Measurements from ENCODE around the gene EMC6.

Gene EMC6

GRCh38 chr17:3669548-3669947, 936 bp downstream of the EMC6 start:
- no peak for DNase-seq (ENCODE audit: low read depth)
- TF ChIP-seq, protein P1, sequence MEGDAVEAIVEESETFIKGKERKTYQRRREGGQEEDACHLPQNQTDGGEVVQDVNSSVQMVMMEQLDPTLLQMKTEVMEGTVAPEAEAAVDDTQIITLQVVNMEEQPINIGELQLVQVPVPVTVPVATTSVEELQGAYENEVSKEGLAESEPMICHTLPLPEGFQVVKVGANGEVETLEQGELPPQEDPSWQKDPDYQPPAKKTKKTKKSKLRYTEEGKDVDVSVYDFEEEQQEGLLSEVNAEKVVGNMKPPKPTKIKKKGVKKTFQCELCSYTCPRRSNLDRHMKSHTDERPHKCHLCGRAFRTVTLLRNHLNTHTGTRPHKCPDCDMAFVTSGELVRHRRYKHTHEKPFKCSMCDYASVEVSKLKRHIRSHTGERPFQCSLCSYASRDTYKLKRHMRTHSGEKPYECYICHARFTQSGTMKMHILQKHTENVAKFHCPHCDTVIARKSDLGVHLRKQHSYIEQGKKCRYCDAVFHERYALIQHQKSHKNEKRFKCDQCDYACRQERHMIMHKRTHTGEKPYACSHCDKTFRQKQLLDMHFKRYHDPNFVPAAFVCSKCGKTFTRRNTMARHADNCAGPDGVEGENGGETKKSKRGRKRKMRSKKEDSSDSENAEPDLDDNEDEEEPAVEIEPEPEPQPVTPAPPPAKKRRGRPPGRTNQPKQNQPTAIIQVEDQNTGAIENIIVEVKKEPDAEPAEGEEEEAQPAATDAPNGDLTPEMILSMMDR (IDR thresholded peaks at IDR 0.05; ENCODE audit: low read depth, low read length, missing control alignments): no peak
- peak overlapping the region; percentile 89 for H3K4me3 ChIP-seq (ENCODE audit: low read depth, low read length)

DNA sequence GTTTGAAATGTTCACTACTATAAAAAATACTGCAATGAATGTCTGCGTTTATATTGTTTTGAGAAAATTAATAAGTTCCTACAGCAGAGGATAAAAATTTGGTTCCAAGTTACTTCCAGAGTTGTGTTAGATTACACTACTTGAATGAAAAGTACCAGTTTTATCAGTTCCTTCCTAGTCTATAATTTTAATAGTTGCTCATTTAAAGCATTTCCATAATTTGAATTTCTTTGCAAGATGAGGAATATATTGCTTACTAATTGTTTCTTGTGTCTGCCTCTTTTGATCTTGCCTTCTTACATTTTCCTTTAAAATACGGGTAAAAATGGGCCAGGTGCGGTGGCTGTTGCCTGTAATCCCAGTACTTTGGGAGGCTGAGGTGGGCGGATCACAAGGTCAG, 4.0 kb downstream of the EMC6 start:
- H3K4me3 ChIP-seq (ENCODE audit: low read depth, low read length): no peak overlapping the region
- DNase-seq (ENCODE audit: low read depth): no peak
- TF ChIP-seq, protein P1 (IDR thresholded peaks at IDR 0.05; ENCODE audit: low read depth, low read length, missing control alignments): no peak

DNA sequence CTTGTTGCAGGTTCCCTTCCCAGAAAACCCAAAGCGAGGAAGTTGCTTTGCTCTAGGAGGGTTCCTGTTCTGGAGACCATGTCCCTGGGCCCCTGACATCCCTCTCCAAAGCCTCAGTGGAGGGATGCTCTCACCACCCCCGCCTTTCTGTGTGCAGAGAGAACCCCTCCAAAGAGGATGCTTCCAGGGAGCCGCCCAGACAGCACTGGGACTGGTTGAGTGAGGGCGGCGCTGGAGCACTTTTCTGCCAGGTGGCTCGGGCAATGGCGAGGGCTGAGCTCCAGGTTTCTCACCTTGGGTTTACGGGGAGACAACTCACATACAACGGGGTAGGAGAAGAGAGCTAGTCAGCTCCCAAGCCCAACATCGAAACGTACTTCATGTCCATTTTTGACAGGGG, 7.3 kb downstream of the EMC6 start:
- no peak for DNase-seq (ENCODE audit: low read depth)
- TF ChIP-seq, protein P1 (IDR thresholded peaks at IDR 0.05; ENCODE audit: low read depth, low read length, missing control alignments): no peak

GRCh38 chr17:3678095-3678820, 9.6 kb downstream of the EMC6 start:
- TF ChIP-seq, protein P1 (IDR thresholded peaks at IDR 0.05; ENCODE audit: low read depth, low read length, missing control alignments): no peak

More for the DNA sequence above, 7.3 kb downstream of the EMC6 start:
- no peak overlapping the region for H3K4me3 ChIP-seq (ENCODE audit: low read depth, low read length)

DNA sequence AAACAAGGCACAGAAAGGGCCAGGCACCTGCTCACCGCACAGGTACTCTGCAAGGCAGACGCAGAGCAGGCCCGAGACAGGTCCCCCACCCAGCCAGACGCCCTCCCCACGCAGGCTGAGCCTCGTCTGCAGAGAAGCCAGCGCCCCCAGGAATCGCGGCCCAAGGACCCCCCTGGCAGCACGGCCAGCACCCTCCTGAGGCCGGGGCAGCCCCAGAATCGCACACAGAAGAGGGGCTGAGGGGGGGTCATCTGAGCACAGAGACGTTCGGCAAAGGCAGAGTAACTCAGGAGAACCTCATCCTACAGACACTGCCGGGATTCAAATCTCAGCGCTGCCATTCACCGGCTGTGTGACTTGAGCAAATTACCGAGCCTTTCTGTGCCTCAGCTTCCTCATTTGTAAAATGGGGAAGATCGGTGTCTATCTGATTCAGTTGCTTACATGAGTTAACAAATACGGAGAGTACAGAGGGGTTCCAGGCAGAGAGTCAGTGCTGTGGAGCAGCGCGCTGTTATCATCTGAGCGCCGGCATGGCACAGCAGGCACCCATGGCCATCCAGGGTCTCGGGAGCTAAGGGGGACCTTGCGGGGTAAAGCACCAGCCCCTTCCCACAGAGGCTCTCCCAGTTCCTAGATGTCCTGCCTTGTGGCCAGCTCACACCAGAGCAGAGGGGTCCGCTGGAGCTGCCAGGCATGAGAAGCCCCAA, 10.4 kb downstream of the EMC6 start:
- TF ChIP-seq, protein P1 (IDR thresholded peaks at IDR 0.05; ENCODE audit: low read depth, low read length, missing control alignments): no peak
- H3K4me3 ChIP-seq (ENCODE audit: low read depth, low read length): no peak overlapping the region
- no peak for DNase-seq (ENCODE audit: low read depth)

More at GRCh38 chr17:3678095-3678820, 9.6 kb downstream of the EMC6 start:
- no peak overlapping the region for H3K4me3 ChIP-seq (ENCODE audit: low read depth, low read length)
- no peak for DNase-seq (ENCODE audit: low read depth)

DNA sequence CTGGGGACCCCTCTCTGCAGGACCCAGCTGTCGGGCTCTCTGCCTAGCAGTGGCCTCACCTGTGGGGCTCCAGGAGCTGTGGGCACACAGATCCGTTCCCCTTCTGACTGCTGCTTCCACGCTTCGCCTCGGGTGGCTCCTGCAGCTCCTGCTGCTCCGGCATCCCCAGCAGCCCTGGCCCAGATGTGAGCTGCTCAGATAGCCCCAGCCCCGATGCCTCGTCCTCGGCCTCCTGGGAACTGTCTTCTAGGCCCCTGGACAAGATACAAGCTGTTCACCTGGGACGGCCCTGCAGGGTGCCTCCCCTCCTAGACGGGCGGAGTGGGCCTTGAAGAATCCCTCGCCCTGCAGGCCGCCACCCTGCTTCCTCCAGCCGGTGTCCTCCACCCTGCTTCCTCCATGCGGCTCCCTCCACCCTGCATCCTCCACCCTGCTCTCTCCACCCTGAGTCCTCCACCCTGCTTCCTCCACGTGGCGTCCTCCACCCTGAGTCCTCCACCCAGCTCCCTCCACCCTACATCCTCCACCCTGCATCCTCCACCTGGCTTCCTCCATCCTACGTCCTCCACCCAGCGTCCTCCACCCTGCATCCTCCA, 11.0 kb downstream of the EMC6 start:
- no peak for DNase-seq (ENCODE audit: low read depth)
- no peak overlapping the region for H3K4me3 ChIP-seq (ENCODE audit: low read depth, low read length)
- TF ChIP-seq, protein P1 (IDR thresholded peaks at IDR 0.05; ENCODE audit: low read depth, low read length, missing control alignments): no peak
